Tibial artery (tissue), 4 donors: Measurements from ENCODE around the gene KRT79.

Experiments
- DNase-seq, 2 donors: peaks; one replicate each; pipeline ENCODE4 v3.0.0-alpha.2; 2019
- H3K27ac ChIP-seq, 2 donors: fragments of 200-600 bp; sonication (generic) in 1 of 2; 1 replicate in 1 of 2; 2 replicates in 1 of 2; pipeline ENCODE4 v1.5.1; 2018 to 2019; ENCODE audit warnings: mild to moderate bottlenecking in 1 of 2
- H3K27me3 ChIP-seq, 2 donors: fragments of 200-600 bp; sonication (generic) in 1 of 2; one replicate each; pipeline versions ENCODE4 v1.5.1 to v1.6.0; 2016 to 2019
- H3K36me3 ChIP-seq, 3 donors: fragments of 200-600 bp; sonication (generic) in 2 of 3; one replicate each; pipeline ENCODE4 v1.5.1; 2016 to 2019; ENCODE audit warnings: mild to moderate bottlenecking in 2 of 3
- H3K4me1 ChIP-seq, 4 donors: fragments of 200-600 bp; sonication (generic) in 2 of 4; 1 replicate in 3 of 4; 2 replicates in 1 of 4; pipeline ENCODE4 v1.5.1; 2016 to 2019
- H3K4me3 ChIP-seq, 2 donors: fragments of 200-600 bp; sonication (generic) in 1 of 2; 1 replicate in 1 of 2; 2 replicates in 1 of 2; pipeline ENCODE4 v1.5.1; 2018 to 2019; ENCODE audit warnings: mild to moderate bottlenecking in 2 of 2
- H3K9me3 ChIP-seq, 3 donors: fragments of 200-600 bp; sonication (generic) in 1 of 3; one replicate each; pipeline ENCODE4 v1.5.1; 2016 to 2019
- CTCF ChIP-seq, 2 experiments: fragments of 200-600 bp in 1 of 2; fragments of 450-650 bp in 1 of 2; IDR thresholded peaks; one replicate each; pipeline ENCODE4 v1.5.1; 2017 to 2019; ENCODE audit warnings: antibody characterized with exemption in 2 of 2, mild to moderate bottlenecking in 1 of 2, moderate library complexity in 1 of 2
- intact Hi-C: fragments of 100-400 bp; cut with DNase I; formaldehyde crosslinking; loops from one replicate; pipeline ENCODE4 v1.15.0; 2023; ENCODE audit warnings: low total_unique reads

KRT79 gene

GRCh38 chr12:52851787-52852186 lies 17.7 kb upstream of the KRT79 start:
- H3K36me3 ChIP-seq = no peaks in the 10 kb centered on the region
- intact Hi-C loops = no loop called here
- no peak for TF ChIP-seq CTCF (IDR thresholded peaks at IDR 0.05)
- peaks cover 0 to 27% of the 10 kb centered on the region in 2 donors for H3K27me3 ChIP-seq
- no peak for DNase-seq
- no peaks in the 10 kb centered on the region for H3K9me3 ChIP-seq
- H3K27ac ChIP-seq = no peak overlapping the region
- H3K4me3 ChIP-seq = no peak overlapping the region
- no peaks in the 10 kb centered on the region for H3K4me1 ChIP-seq

GRCh38 chr12:52850681-52851080 lies 16.6 kb upstream of the KRT79 start:
- no peaks in the 10 kb centered on the region for H3K4me1 ChIP-seq
- no peaks in the 10 kb centered on the region for H3K36me3 ChIP-seq
- intact Hi-C loops = no loop called here
- H3K4me3 ChIP-seq = no peak overlapping the region
- H3K27me3 ChIP-seq = peaks cover 0 to 29% of the 10 kb centered on the region in 2 donors
- TF ChIP-seq CTCF (IDR thresholded peaks at IDR 0.05) = no peak
- no peak for DNase-seq
- H3K27ac ChIP-seq = no peak overlapping the region
- no peaks in the 10 kb centered on the region for H3K9me3 ChIP-seq

GRCh38 chr12:52849511-52849910 lies 15.4 kb upstream of the KRT79 start:
- no peak overlapping the region for H3K4me3 ChIP-seq
- peaks cover 0 to 29% of the 10 kb centered on the region in 2 donors for H3K27me3 ChIP-seq
- H3K36me3 ChIP-seq = no peaks in the 10 kb centered on the region
- DNase-seq = no peak
- no peaks in the 10 kb centered on the region for H3K9me3 ChIP-seq
- no peak for TF ChIP-seq CTCF (IDR thresholded peaks at IDR 0.05)
- no peak overlapping the region for H3K27ac ChIP-seq
- intact Hi-C loops = loop anchor here (10.0 kb wide), 1 partner anchor 235 kb away; the partner anchor contains the start of gene KRT73
- no peaks in the 10 kb centered on the region for H3K4me1 ChIP-seq

GRCh38 chr12:52848661-52849255 lies 14.6 kb upstream of the KRT79 start, which contains the start of gene KRT78:
KRT78 (minus strand) TSS chr12:52848994; CDS start chr12:52848930, 64 bp downstream.
- H3K4me1 ChIP-seq = no peaks in the 10 kb centered on the region
- no peak for TF ChIP-seq CTCF (IDR thresholded peaks at IDR 0.05)
- DNase-seq = no peak

GRCh38 chr12:52847335-52848102 lies 13.4 kb upstream of the KRT79 start:
- DNase-seq = no peak
- no peak overlapping the region for H3K4me3 ChIP-seq
- no peaks in the 10 kb centered on the region for H3K4me1 ChIP-seq
- intact Hi-C loops = loop anchor here (10.0 kb wide), 1 partner anchor 233 kb away; the partner anchor contains the start of gene KRT73
- H3K27me3 ChIP-seq = peaks cover 0 to 29% of the 10 kb centered on the region in 2 donors
- H3K9me3 ChIP-seq = no peaks in the 10 kb centered on the region
- TF ChIP-seq CTCF (IDR thresholded peaks at IDR 0.05) = no peak
- H3K36me3 ChIP-seq = no peaks in the 10 kb centered on the region
- no peak overlapping the region for H3K27ac ChIP-seq

More at GRCh38 chr12:52848661-52849255, 14.6 kb upstream of the KRT79 start, which contains the start of gene KRT78:
- no peaks in the 10 kb centered on the region for H3K36me3 ChIP-seq
- intact Hi-C loops = loop anchor here (10.0 kb wide), 1 partner anchor 234 kb away; the partner anchor contains the start of gene KRT73
- no peak within 1 kb of the TSS for H3K27ac ChIP-seq
- H3K27me3 ChIP-seq = peaks cover 0 to 29% of the 10 kb centered on the region in 2 donors
- no peak within 1 kb of the TSS for H3K4me3 ChIP-seq
- H3K9me3 ChIP-seq = no peaks in the 10 kb centered on the region
